Measurements from ENCODE around the gene FGF13.

The FGF13 gene

GRCh38 chrX:138711399-138712347 lies at the start of gene FGF13:
FGF13 (minus strand) TSS chrX:138711717; CDS start chrX:138711003, 714 bp downstream.
- no peak within 1 kb of the TSS for H3K27ac ChIP-seq
- no peak for TF ChIP-seq CTCF (conservative IDR thresholded peaks at IDR 0.05; ENCODE audit: low read depth)

GRCh38 chrX:138759217-138759943 lies 47.9 kb upstream of the FGF13 start:
- no peak for DNase-seq (ENCODE audit: low spot score)
- CTCF ChIA-PET, result no interaction called here
- POLR2A ChIA-PET (ENCODE audit: low non-redundant PET), result no interaction called here
- TF ChIP-seq CTCF (conservative IDR thresholded peaks at IDR 0.05; ENCODE audit: low read depth), result no peak
- H3K27ac ChIP-seq, result no peak overlapping the region

More at GRCh38 chrX:138711399-138712347, at the start of gene FGF13:
- no peak for DNase-seq (ENCODE audit: low spot score)
- POLR2A ChIA-PET (ENCODE audit: low non-redundant PET), result no interaction called here
- CTCF ChIA-PET, result interaction anchor here (0.6 to 1.0 kb wide), 3 partner anchors 243 to 520 kb away, joined by 3 to 5 read pairs (median 3); no protein-coding TSS in a partner anchor

GRCh38 chrX:138756234-138756633 lies 44.7 kb upstream of the FGF13 start:
- no peak overlapping the region for H3K27ac ChIP-seq
- ChIA-PET CTCF (interaction anchor here (0.8 to 1.1 kb wide), 2 partner anchors 804 to 1003 kb away, joined by 3 to 4 read pairs; no protein-coding TSS in a partner anchor), POLR2A (ENCODE audit: low non-redundant PET) (no interaction called here)
- no peak for TF ChIP-seq CTCF (conservative IDR thresholded peaks at IDR 0.05; ENCODE audit: low read depth)
- DNase-seq (ENCODE audit: low spot score), result peak; percentile 5

- DNase-seq (ENCODE audit: low spot score), result no peak
- no peak for TF ChIP-seq CTCF (conservative IDR thresholded peaks at IDR 0.05; ENCODE audit: low read depth)
- ChIA-PET POLR2A (ENCODE audit: low non-redundant PET) (no interaction called here), CTCF (no interaction called here)
- H3K27ac ChIP-seq, result no peak overlapping the region
Observed at GRCh38 chrX:138754861-138755260, 43.3 kb upstream of the FGF13 start.

GRCh38 chrX:138748480-138748879 lies 37.0 kb upstream of the FGF13 start:
- CTCF ChIA-PET, result interaction anchor here (0.5 kb wide), 1 partner anchor 1397 kb away, joined by 3 read pairs; no protein-coding TSS in a partner anchor
- TF ChIP-seq CTCF (conservative IDR thresholded peaks at IDR 0.05; ENCODE audit: low read depth), result no peak
- no peak overlapping the region for H3K27ac ChIP-seq
- DNase-seq (ENCODE audit: low spot score), result no peak
- POLR2A ChIA-PET (ENCODE audit: low non-redundant PET), result no interaction called here

GRCh38 chrX:138745196-138745595 lies 33.7 kb upstream of the FGF13 start:
- POLR2A ChIA-PET (ENCODE audit: low non-redundant PET), result no interaction called here
- no peak overlapping the region for H3K27ac ChIP-seq
- CTCF ChIA-PET, result interaction anchor here (0.5 kb wide), 1 partner anchor 553 kb away, joined by 3 read pairs; no protein-coding TSS in a partner anchor
- peak; percentile 1 for DNase-seq (ENCODE audit: low spot score)
- TF ChIP-seq CTCF (conservative IDR thresholded peaks at IDR 0.05; ENCODE audit: low read depth), result no peak; the same call in 1 of the 2 replicates

Measured in RWPE1 (cell line).